GM04503 (cell line): ENCODE results near the gene MTARC1.
A peak's percentile ranks its signal among the peaks of the same experiment; 100 is the strongest.

Experiments used
- DNase-seq: peaks from one replicate; pipeline ENCODE4 v3.0.0-alpha.2; 2012; ENCODE audit warnings: low read depth

The MTARC1 gene

GRCh38 chr1:220786337-220787068 lies at the start of gene MTARC1:
TSS of gene MTARC1 (plus strand) at chr1:220786913. CDS start at chr1:220786945, 32 bp downstream.
- DNase-seq, result no peak

GRCh38 chr1:220741349-220741748 lies 45.4 kb upstream of the MTARC1 start:
- DNase-seq, result no peak

- DNase-seq, result no peak
These were observed 44.9 kb upstream of the MTARC1 start for GRCh38 chr1:220741825-220742224.

- DNase-seq, result no peak
These were observed 44.2 kb upstream of the MTARC1 start for GRCh38 chr1:220742520-220742919.

GRCh38 chr1:220746851-220747250 lies 39.9 kb upstream of the MTARC1 start:
- no peak for DNase-seq

GRCh38 chr1:220747437-220748088 lies 39.1 kb upstream of the MTARC1 start:
- no peak for DNase-seq

GRCh38 chr1:220748089-220748934 lies 38.4 kb upstream of the MTARC1 start, which contains the start of gene MTARC2:
TSS of gene MTARC2 (plus strand) at chr1:220748322. CDS start at chr1:220748532, 210 bp downstream.
- peak; percentile 34 for DNase-seq

GRCh38 chr1:220748936-220749335 lies 37.8 kb upstream of the MTARC1 start:
- no peak for DNase-seq

GRCh38 chr1:220750131-220750515 lies 36.6 kb upstream of the MTARC1 start:
- no peak for DNase-seq

- no peak for DNase-seq
These were observed 35.6 kb upstream of the MTARC1 start for GRCh38 chr1:220751111-220751510.

GRCh38 chr1:220754212-220754917 lies 32.3 kb upstream of the MTARC1 start:
- no peak for DNase-seq

- DNase-seq, result no peak
These were observed 31.8 kb upstream of the MTARC1 start for GRCh38 chr1:220754918-220755295.

- no peak for DNase-seq
These were observed 31.4 kb upstream of the MTARC1 start for GRCh38 chr1:220755309-220755708.

- DNase-seq, result no peak
These were observed 29.3 kb upstream of the MTARC1 start for GRCh38 chr1:220757441-220757840.

- DNase-seq, result no peak
These were observed 27.6 kb upstream of the MTARC1 start for GRCh38 chr1:220759147-220759546.

GRCh38 chr1:220761688-220762427 lies 24.9 kb upstream of the MTARC1 start:
- no peak for DNase-seq

GRCh38 chr1:220764757-220765156 lies 22.0 kb upstream of the MTARC1 start:
- DNase-seq, result no peak

- no peak for DNase-seq
These were observed 19.2 kb upstream of the MTARC1 start for GRCh38 chr1:220767312-220768125.

GRCh38 chr1:220768126-220768601 lies 18.5 kb upstream of the MTARC1 start:
- DNase-seq, result no peak

- no peak for DNase-seq
These were observed 17.5 kb upstream of the MTARC1 start for GRCh38 chr1:220769205-220769604.
